DND-41 (cell line): ENCODE measurements around the gene WNT6.

Source experiments
- ATAC-seq: fragments of 200-7000 bp; cut with Tn5 transposase; 3 replicates; pipeline ENCODE4 v1.9.1; 2021; ENCODE audit warnings: low read depth; ENCODE audit not compliant: insufficient read depth
- DNase-seq: peaks from one replicate; pipeline ENCODE4 v3.0.0-alpha.2; 2020
- H2AFZ ChIP-seq: 2 replicates; pipeline ENCODE4 v1.6.0; 2012; ENCODE audit warnings: low read depth, low read length
- H3K27ac ChIP-seq: 2 replicates; pipeline ENCODE4 v1.5.1; 2012; ENCODE audit warnings: low read length, inconsistent platforms
- H3K27me3 ChIP-seq: fragments of 200-600 bp; sonication (generic); 2 replicates; pipeline ENCODE4 v1.6.0; 2012; ENCODE audit warnings: low read length, mild to moderate bottlenecking, inconsistent platforms; ENCODE audit not compliant: insufficient read depth, poor library complexity
- H3K36me3 ChIP-seq: 2 replicates; pipeline ENCODE4 v1.5.1; 2012; ENCODE audit warnings: low read length, inconsistent platforms; ENCODE audit not compliant: insufficient read depth
- H3K4me1 ChIP-seq: 2 replicates; pipeline ENCODE4 v1.5.1; 2012; ENCODE audit warnings: mild to moderate bottlenecking, low read length; ENCODE audit not compliant: insufficient read depth
- H3K4me2 ChIP-seq: 2 replicates; pipeline ENCODE4 v1.6.0; 2012; ENCODE audit warnings: mild to moderate bottlenecking, moderate library complexity, low read length, inconsistent platforms; ENCODE audit not compliant: insufficient read depth
- H3K4me3 ChIP-seq, 2 experiments: fragments of 200-600 bp in 1 of 2; shearing (Covaris generic) in 1 of 2; 2 replicates each; pipeline ENCODE4 v1.5.1; 2012 to 2016; ENCODE audit warnings: inconsistent platforms in 2 of 2, low read length in 2 of 2, mild to moderate bottlenecking in 2 of 2, low read depth in 1 of 2, moderate library complexity in 1 of 2
- H3K79me2 ChIP-seq: 2 replicates; pipeline ENCODE4 v1.6.0; 2012; ENCODE audit warnings: low read length, inconsistent platforms; ENCODE audit not compliant: insufficient read depth
- H3K9ac ChIP-seq: 2 replicates; pipeline ENCODE4 v1.6.0; 2012; ENCODE audit warnings: low read depth, mild to moderate bottlenecking, inconsistent platforms, low read length, moderate library complexity
- H3K9me3 ChIP-seq: 2 replicates; pipeline ENCODE4 v1.5.1; 2012; ENCODE audit warnings: low read length, moderate library complexity, mild to moderate bottlenecking, inconsistent platforms; ENCODE audit not compliant: insufficient read depth, severe bottlenecking
- H4K20me1 ChIP-seq: 2 replicates; pipeline ENCODE4 v1.6.0; 2012; ENCODE audit warnings: low read length; ENCODE audit not compliant: insufficient read depth
- EZH2 ChIP-seq: IDR thresholded peaks from 3 replicates; pipeline ENCODE4 v1.6.1; 2012; ENCODE audit warnings: borderline replicate concordance, low read depth, mild to moderate bottlenecking, moderate library complexity, low read length, inconsistent platforms; ENCODE audit not compliant: severe bottlenecking
- TF ChIP-seq, protein P1 (sequence below): IDR thresholded peaks from 2 replicates; pipeline ENCODE4 v1.5.1; 2012; ENCODE audit warnings: borderline replicate concordance, low read length, moderate library complexity, mild to moderate bottlenecking; ENCODE audit not compliant: poor library complexity, severe bottlenecking; ENCODE audit errors: extremely low read depth

The WNT6 gene

DNA sequence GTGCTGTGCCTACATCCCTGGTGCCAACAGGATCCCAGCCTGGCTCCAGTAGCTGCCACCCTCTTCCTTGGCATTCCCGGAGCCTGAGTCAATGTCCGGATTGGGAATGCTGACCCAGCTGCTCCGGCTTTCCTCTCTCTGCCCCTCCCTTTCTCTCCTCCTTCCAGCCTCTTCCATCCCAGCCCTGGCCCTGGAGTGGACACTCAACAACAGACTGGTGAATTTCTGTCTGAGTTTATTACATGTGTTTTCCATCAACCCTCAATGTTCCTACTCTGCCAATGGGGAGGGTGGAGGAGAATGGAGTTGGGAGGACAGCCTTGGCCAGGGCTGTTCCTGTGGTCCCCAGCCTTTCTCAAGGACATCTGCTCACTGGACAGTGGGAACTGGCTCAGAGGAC lies 27.1 kb upstream of the WNT6 start:
- Histone ChIP-seq H3K9me3 (no peaks in the 10 kb centered on the region), H3K27me3 (peaks cover 28% of the 10 kb centered on the region), H3K4me2 (no peak overlapping the region), H3K4me3 (no peak overlapping the region), H3K79me2 (no peaks in the 10 kb centered on the region), H2AFZ (no peak overlapping the region), H3K9ac (no peak overlapping the region), H3K27ac (no peak overlapping the region), H3K36me3 (no peaks in the 10 kb centered on the region), H3K4me1 (no peaks in the 10 kb centered on the region), H4K20me1 (no peaks in the 10 kb centered on the region)
- TF ChIP-seq EZH2: no peak
- TF ChIP-seq, protein P1, sequence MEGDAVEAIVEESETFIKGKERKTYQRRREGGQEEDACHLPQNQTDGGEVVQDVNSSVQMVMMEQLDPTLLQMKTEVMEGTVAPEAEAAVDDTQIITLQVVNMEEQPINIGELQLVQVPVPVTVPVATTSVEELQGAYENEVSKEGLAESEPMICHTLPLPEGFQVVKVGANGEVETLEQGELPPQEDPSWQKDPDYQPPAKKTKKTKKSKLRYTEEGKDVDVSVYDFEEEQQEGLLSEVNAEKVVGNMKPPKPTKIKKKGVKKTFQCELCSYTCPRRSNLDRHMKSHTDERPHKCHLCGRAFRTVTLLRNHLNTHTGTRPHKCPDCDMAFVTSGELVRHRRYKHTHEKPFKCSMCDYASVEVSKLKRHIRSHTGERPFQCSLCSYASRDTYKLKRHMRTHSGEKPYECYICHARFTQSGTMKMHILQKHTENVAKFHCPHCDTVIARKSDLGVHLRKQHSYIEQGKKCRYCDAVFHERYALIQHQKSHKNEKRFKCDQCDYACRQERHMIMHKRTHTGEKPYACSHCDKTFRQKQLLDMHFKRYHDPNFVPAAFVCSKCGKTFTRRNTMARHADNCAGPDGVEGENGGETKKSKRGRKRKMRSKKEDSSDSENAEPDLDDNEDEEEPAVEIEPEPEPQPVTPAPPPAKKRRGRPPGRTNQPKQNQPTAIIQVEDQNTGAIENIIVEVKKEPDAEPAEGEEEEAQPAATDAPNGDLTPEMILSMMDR: no peak
- DNase-seq (no peak), ATAC-seq (no peak)

GRCh38 chr2:218833023-218833609 lies 26.5 kb upstream of the WNT6 start:
- Histone ChIP-seq H3K9ac (no peak overlapping the region), H3K4me1 (no peaks in the 10 kb centered on the region), H3K79me2 (no peaks in the 10 kb centered on the region), H3K27ac (no peak overlapping the region), H3K27me3 (peaks cover 31% of the 10 kb centered on the region), H3K4me3 (no peak overlapping the region), H2AFZ (no peak overlapping the region), H3K36me3 (no peaks in the 10 kb centered on the region), H4K20me1 (no peaks in the 10 kb centered on the region), H3K9me3 (no peaks in the 10 kb centered on the region), H3K4me2 (no peak overlapping the region)
- TF ChIP-seq EZH2: no peak
- TF ChIP-seq, protein P1: no peak
- ATAC-seq (no peak), DNase-seq (no peak)

- DNase-seq (no peak), ATAC-seq (no peak)
- no peaks in the 10 kb centered on the region for H3K36me3 ChIP-seq
- no peak overlapping the region for H3K4me2 ChIP-seq
- no peak overlapping the region for H3K4me3 ChIP-seq
- peaks cover 36% of the 10 kb centered on the region for H3K27me3 ChIP-seq
- H3K79me2 ChIP-seq: no peaks in the 10 kb centered on the region
- no peak overlapping the region for H3K27ac ChIP-seq
- no peak overlapping the region for H3K9ac ChIP-seq
- no peak overlapping the region for H2AFZ ChIP-seq
- TF ChIP-seq EZH2: no peak
- TF ChIP-seq, protein P1: no peak
- H4K20me1 ChIP-seq: no peaks in the 10 kb centered on the region
- no peaks in the 10 kb centered on the region for H3K4me1 ChIP-seq
- H3K9me3 ChIP-seq: no peaks in the 10 kb centered on the region
Observed at GRCh38 chr2:218834685-218835084, 24.9 kb upstream of the WNT6 start.

GRCh38 chr2:218837495-218837894 lies 22.1 kb upstream of the WNT6 start:
- ATAC-seq (no peak), DNase-seq (no peak)
- H3K4me3 ChIP-seq: no peak overlapping the region
- H2AFZ ChIP-seq: no peak overlapping the region
- H3K36me3 ChIP-seq: no peaks in the 10 kb centered on the region
- no peaks in the 10 kb centered on the region for H3K4me1 ChIP-seq
- peaks cover 22% of the 10 kb centered on the region for H3K27me3 ChIP-seq
- H3K4me2 ChIP-seq: no peak overlapping the region
- H3K27ac ChIP-seq: no peak overlapping the region
- no peaks in the 10 kb centered on the region for H3K9me3 ChIP-seq
- no peak for TF ChIP-seq EZH2
- TF ChIP-seq, protein P1: no peak
- no peaks in the 10 kb centered on the region for H3K79me2 ChIP-seq
- H3K9ac ChIP-seq: no peak overlapping the region
- H4K20me1 ChIP-seq: no peaks in the 10 kb centered on the region
